GM12878 (cell line): ENCODE results near the gene MYO7B. TPM values are rescaled to one million over a fixed set of nuclear protein-coding genes. Genes with fewer than 3 reads are reported as not detected.
A peak's percentile ranks its signal among the peaks of the same experiment; 100 is the strongest.

Experiments used
- ATAC-seq: fragments of 200-7000 bp; cut with Tn5 transposase; 3 replicates; pipeline ENCODE4 v1.9.1; 2020; ENCODE audit warnings: mild to moderate bottlenecking, moderate library complexity
- BruUV-seq: library from RNA; stranded (reverse); fragments of 400-500 nt; replicated peaks from 2 replicates; lab custom pipeline; 2021; lab: Mats Ljungman, UMichigan
- CTCF ChIA-PET: fragments of 300-600 bp; sonication (Branson Sonifier 250); formaldehyde crosslinking; extraction: SDS; loops from one replicate; lab custom pipeline; 2021; ENCODE audit warnings: inconsistent platforms; lab: Yijun Ruan, JAX
- POLR2A ChIA-PET: fragments of 350-600 bp; formaldehyde crosslinking; extraction: SDS; loops from one replicate; lab custom pipeline; 2021; ENCODE audit warnings: inconsistent platforms; lab: Charles Lee
- RAD21 ChIA-PET: fragments of 300-600 bp; sonication (Branson Sonifier 250); formaldehyde crosslinking; loops from one replicate; lab custom pipeline; 2023; ENCODE audit warnings: antibody characterized with exemption; ENCODE audit not compliant: unreplicated experiment; lab: Charles Lee
- SMC1A ChIA-PET: fragments of 300-600 bp; sonication (Branson Sonifier 250); formaldehyde crosslinking; loops from one replicate; lab custom pipeline; 2023; ENCODE audit not compliant: unreplicated experiment, uncharacterized antibody; lab: Charles Lee
- DNase-seq: peaks from one replicate; pipeline ENCODE4 v3.0.0-alpha.2; 2011; ENCODE audit warnings: low read depth, low spot score
- FAIRE-seq: peaks from 3 replicates; lab custom pipeline; 2011; peaks lifted over from hg19 to GRCh38; lab: Jason Lieb, UNC
- H2AFZ ChIP-seq: 2 replicates; pipeline ENCODE4 v1.6.0; 2011; ENCODE audit warnings: low read depth, low read length, control low read depth; ENCODE audit not compliant: control insufficient read depth
- H3K27ac ChIP-seq: 2 replicates; pipeline ENCODE4 v1.5.1; 2011; ENCODE audit warnings: control low read depth; ENCODE audit not compliant: control insufficient read depth, insufficient read depth
- H3K27me3 ChIP-seq, 2 experiments: replicated peaks in 1 of 2; 2 replicates each; pipeline versions ENCODE4 v1.6.0 to v1.6.1; 2011; ENCODE audit warnings: low read length in 1 of 2; ENCODE audit not compliant: control insufficient read depth in 2 of 2, insufficient read depth in 2 of 2
- H3K36me3 ChIP-seq, 2 experiments: 2 replicates each; pipeline ENCODE4 v1.5.1; 2011; ENCODE audit warnings: low read length in 1 of 2; ENCODE audit not compliant: control insufficient read depth in 2 of 2, insufficient read depth in 2 of 2
- H3K4me1 ChIP-seq: 2 replicates; pipeline ENCODE4 v1.6.1; 2011; ENCODE audit warnings: mild to moderate bottlenecking, low read length, moderate library complexity, mixed read lengths; ENCODE audit not compliant: control insufficient read depth, insufficient read depth
- H3K4me2 ChIP-seq: 2 replicates; pipeline ENCODE4 v1.6.0; 2011; ENCODE audit warnings: control low read depth; ENCODE audit not compliant: control insufficient read depth, insufficient read depth
- H3K4me3 ChIP-seq: fragments of 200-600 bp; sonication (generic); 2 replicates; pipeline ENCODE4 v1.5.1; 2016
- H3K79me2 ChIP-seq: 2 replicates; pipeline ENCODE4 v1.6.0; 2011; ENCODE audit warnings: low read length; ENCODE audit not compliant: control insufficient read depth, insufficient read depth
- H3K9ac ChIP-seq: 2 replicates; pipeline ENCODE4 v1.8.0; 2011; ENCODE audit warnings: low read length, control low read depth, mixed read lengths; ENCODE audit not compliant: control insufficient read depth, insufficient read depth
- H3K9me3 ChIP-seq: replicated peaks from 3 replicates; pipeline ENCODE4 v1.5.1; 2011; ENCODE audit warnings: mild to moderate bottlenecking, low read length; ENCODE audit not compliant: control insufficient read depth, insufficient read depth
- H4K20me1 ChIP-seq: 2 replicates; pipeline ENCODE4 v1.6.0; 2011; ENCODE audit not compliant: control insufficient read depth, insufficient read depth
- BACH1 ChIP-seq: fragments of 450-650 bp; IDR thresholded peaks from 2 replicates; pipeline ENCODE4 v1.6.1; 2017; ENCODE audit warnings: mild to moderate bottlenecking, borderline replicate concordance
- MLLT1 ChIP-seq: fragments of 450-650 bp; IDR thresholded peaks from 2 replicates; pipeline ENCODE4 v1.6.1; 2016; ENCODE audit warnings: mild to moderate bottlenecking
- MTA2 ChIP-seq: fragments of 450-650 bp; IDR thresholded peaks from 2 replicates; pipeline ENCODE4 v1.6.1; 2016; ENCODE audit warnings: low read depth, mild to moderate bottlenecking, moderate library complexity
- NBN ChIP-seq: fragments of 450-650 bp; IDR thresholded peaks from 2 replicates; pipeline ENCODE4 v1.6.1; 2016
- POLR2A ChIP-seq: IDR thresholded peaks from 2 replicates; pipeline ENCODE4 v1.6.1; 2011; ENCODE audit warnings: low read depth, mild to moderate bottlenecking, low read length
- TCF12 ChIP-seq: IDR thresholded peaks from 2 replicates; pipeline ENCODE4 v1.6.1; 2011; ENCODE audit warnings: low read depth, mild to moderate bottlenecking, low read length
- WGBS: methylation state at CpG from one replicate; pipeline ENCODE4 v1.1.6; 2016; ENCODE audit warnings: low lambda C conversion rate; ENCODE audit not compliant: insufficient replicate concordance, insufficient coverage; ENCODE audit errors: missing lambda C conversion rate; 5-methylcytosine and 5-hydroxymethylcytosine counted together
- in situ Hi-C: fragments of 300-500 bp; cut with MboI; formaldehyde crosslinking; loops from 9 replicates; pipeline ENCODE4 v1.14.3; 2018; ENCODE audit warnings: mixed read lengths
- intact Hi-C: fragments of 100-400 bp; cut with micrococcal nuclease; formaldehyde crosslinking; loops from one replicate; pipeline ENCODE4 v1.14.2; 2022; ENCODE audit not compliant: unreplicated experiment
- polyA plus RNA-seq, 11 experiments: library from polyadenylated mRNA; depleted of rRNA in 4 of 11; unstranded in 6 of 11; stranded (reverse) in 5 of 11; fragments of >200 nt; fragmentation: Nextera tagmentation in 4 of 11; fragmentation: Illumina TruSeq in 1 of 11; extraction: Ambion mirVana in 4 of 11; extraction: Trizol in 1 of 11; gene quantifications; 1 replicate in 1 of 11; 2 replicates in 10 of 11; pipeline versions ENCODE4 v1.2.1 to v1.2.3, GENCODE V29; 2011 to 2016; ENCODE audit warnings: inconsistent platforms in 2 of 11, missing spikeins in 2 of 11, low read depth in 1 of 11
- total RNA-seq, 4 experiments: library from RNA; depleted of rRNA in 3 of 4; stranded (reverse); fragments of >200 nt in 3 of 4; fragmentation: Illumina TruSeq in 1 of 4; extraction: Trizol in 1 of 4; gene quantifications; 2 replicates each; pipeline versions ENCODE4 v1.2.1 to v1.2.3, GENCODE V29; 2013 to 2021

Gene MYO7B
- total and polyA plus RNA-seq, 10 of the 15 experiments (the other 5 are each of a cell fraction or from before 2014, with no cell fraction given) = 0.08 to 4.8 (median 1.2) TPM

GRCh38 chr2:127574656-127575055 is 39.2 kb downstream of the MYO7B start:
- BruUV-seq = no TSS peak
- FAIRE-seq (no peak), ATAC-seq (peak; percentile 20)
- Histone ChIP-seq H3K4me2 (no peak overlapping the region), H3K9me3 (no peaks in the 10 kb centered on the region), H3K36me3 (no peaks in the 10 kb centered on the region), H3K9ac (no peak overlapping the region), H3K27me3 (peaks cover 0 to 1% of the 10 kb centered on the region in 2 experiments; a peak in 2 of 4 replicates), H3K4me3 (no peak overlapping the region)
- intact Hi-C loops = no loop called here
- 60% methylated on average over 3 of the region's 3 CpGs for WGBS
- POLR2A ChIA-PET = interaction anchor here (0.6 to 1.4 kb wide), 3 partner anchors 11 to 250 kb away, joined by 3 to 6 read pairs (median 3); no protein-coding TSS in a partner anchor
- SMC1A ChIA-PET = no interaction called here
- RAD21 ChIA-PET = interaction anchor here (1.6 to 1.9 kb wide), 2 partner anchors 11 to 48 kb away, joined by 8 read pairs; partner anchors contain the start of gene IWS1
- no peak for TF ChIP-seq POLR2A
- TF ChIP-seq MLLT1 = no peak
- TF ChIP-seq NBN = no peak
- TF ChIP-seq BACH1 = no peak
- TF ChIP-seq MTA2 = no peak
- TF ChIP-seq TCF12 = no peak
- TF ChIP-seq, all 136 proteins: peak for 0
- no peaks in the 10 kb centered on the region for H3K79me2 ChIP-seq
- CTCF ChIA-PET = interaction anchor here (1.3 to 1.8 kb wide), 5 partner anchors 8 to 78 kb away, joined by 3 to 9 read pairs (median 5); no protein-coding TSS in a partner anchor
- peaks cover 23% of the 10 kb centered on the region for H3K4me1 ChIP-seq
- no peaks in the 10 kb centered on the region for H4K20me1 ChIP-seq
- H2AFZ ChIP-seq = no peak overlapping the region
- DNase-seq = no peak
- H3K27ac ChIP-seq = no peak overlapping the region
- in situ Hi-C loops = no loop called here
